ENCODE results near the gene PPP2R2B. TPM values are rescaled to one million over a fixed set of nuclear protein-coding genes. Genes with fewer than 3 reads are reported as not detected.

Gene PPP2R2B
- total and polyA plus RNA-seq, 12 donors = 0.35 to 11.7 (median 4.7) TPM

- Histone ChIP-seq H3K36me3 (replicated peaks in 1 of 2) (no peaks in the 10 kb centered on the region), H3K9me3 (replicated peaks in 1 of 3) (no peaks in the 10 kb centered on the region), H3K27me3 (no peaks in the 10 kb centered on the region), H3K27ac (no peak overlapping the region), H3K4me1 (replicated peaks in 1 of 2) (no peaks in the 10 kb centered on the region), H3K4me3 (no peak overlapping the region)
- no peak for TF ChIP-seq POLR2A (IDR thresholded peaks at IDR 0.05)
- intact Hi-C loops (cut with DNase I) = no loop called here
- no peak for DNase-seq
- WGBS, 4 donors = 65 to 72% (median 68%) methylated on average over 2 of the region's 2 CpGs
Observed at GRCh38 chr5:146765089-146765832, 113.3 kb downstream of the PPP2R2B start.

GRCh38 chr5:146762830-146763229, 115.7 kb downstream of the PPP2R2B start:
- Histone ChIP-seq H3K36me3 (replicated peaks in 1 of 2) (no peaks in the 10 kb centered on the region), H3K9me3 (replicated peaks in 1 of 3) (no peaks in the 10 kb centered on the region), H3K27ac (no peak overlapping the region), H3K4me1 (replicated peaks in 1 of 2) (no peaks in the 10 kb centered on the region), H3K4me3 (no peak overlapping the region), H3K27me3 (no peaks in the 10 kb centered on the region)
- DNase-seq = no peak
- TF ChIP-seq CTCF (IDR thresholded peaks at IDR 0.05) = no peak
- TF ChIP-seq POLR2A (IDR thresholded peaks at IDR 0.05) = no peak
- WGBS, 4 donors = 72 to 78% (median 78%) methylated on average over 5 of the region's 5 CpGs
- intact Hi-C loops (cut with DNase I) = no loop called here

GRCh38 chr5:146761811-146762210, 116.7 kb downstream of the PPP2R2B start:
- WGBS, 4 donors = 58 to 81% (median 78%) methylated on average over 1 of the region's 1 CpG
- no peak overlapping the region for H3K27ac ChIP-seq
- intact Hi-C loops (cut with DNase I) = no loop called here
- H3K4me1 ChIP-seq (replicated peaks in 1 of 2) = no peaks in the 10 kb centered on the region
- H3K27me3 ChIP-seq = no peaks in the 10 kb centered on the region
- H3K9me3 ChIP-seq (replicated peaks in 1 of 3) = no peaks in the 10 kb centered on the region
- H3K4me3 ChIP-seq = no peak overlapping the region
- DNase-seq = no peak
- TF ChIP-seq POLR2A (IDR thresholded peaks at IDR 0.05) (no peak), CTCF (IDR thresholded peaks at IDR 0.05) (no peak)
- no peaks in the 10 kb centered on the region for H3K36me3 ChIP-seq (replicated peaks in 1 of 2)

GRCh38 chr5:146758938-146759337, 119.6 kb downstream of the PPP2R2B start:
- H3K9me3 ChIP-seq (replicated peaks in 1 of 3) = no peaks in the 10 kb centered on the region
- H3K27ac ChIP-seq = no peak overlapping the region
- H3K4me3 ChIP-seq = no peak overlapping the region
- TF ChIP-seq CTCF (IDR thresholded peaks at IDR 0.05) = no peak
- TF ChIP-seq POLR2A (IDR thresholded peaks at IDR 0.05) = no peak
- H3K27me3 ChIP-seq = no peaks in the 10 kb centered on the region
- no peaks in the 10 kb centered on the region for H3K4me1 ChIP-seq (replicated peaks in 1 of 2)
- intact Hi-C loops (cut with DNase I) = no loop called here
- no peak for DNase-seq
- no peaks in the 10 kb centered on the region for H3K36me3 ChIP-seq (replicated peaks in 1 of 2)

GRCh38 chr5:146758076-146758475, 120.5 kb downstream of the PPP2R2B start:
- intact Hi-C loops (cut with DNase I) = no loop called here
- H3K4me1 ChIP-seq (replicated peaks in 1 of 2) = no peaks in the 10 kb centered on the region
- TF ChIP-seq POLR2A (IDR thresholded peaks at IDR 0.05) (no peak), CTCF (IDR thresholded peaks at IDR 0.05) (no peak)
- no peaks in the 10 kb centered on the region for H3K27me3 ChIP-seq
- DNase-seq = no peak
- H3K27ac ChIP-seq = no peak overlapping the region
- no peaks in the 10 kb centered on the region for H3K9me3 ChIP-seq (replicated peaks in 1 of 3)
- no peaks in the 10 kb centered on the region for H3K36me3 ChIP-seq (replicated peaks in 1 of 2)
- WGBS, 4 donors = 78 to 90% (median 85%) methylated on average over 1 of the region's 1 CpG
- H3K4me3 ChIP-seq = no peak overlapping the region
